MV-4-11 (cell line): ENCODE data around the gene SMPDL3A.
A peak's percentile ranks its signal among the peaks of the same experiment; 100 is the strongest.

Experiments used
- DNase-seq: peaks from one replicate; lab custom pipeline; 2025; lab: John Stamatoyannopoulos, UW

Gene SMPDL3A

GRCh38 chr6:122803171-122803661 lies 14.2 kb downstream of the SMPDL3A start:
- DNase-seq = no peak

- DNase-seq = no peak
These were observed 16.0 kb downstream of the SMPDL3A start for GRCh38 chr6:122804962-122805485.

- DNase-seq = no peak
These were observed 17.2 kb downstream of the SMPDL3A start for GRCh38 chr6:122806291-122806690.

GRCh38 chr6:122808121-122808885 lies 19.2 kb downstream of the SMPDL3A start:
- no peak for DNase-seq

GRCh38 chr6:122809001-122809400 lies 19.9 kb downstream of the SMPDL3A start:
- DNase-seq = no peak

GRCh38 chr6:122809691-122810090 lies 20.6 kb downstream of the SMPDL3A start:
- DNase-seq = no peak

GRCh38 chr6:122810189-122810588 lies 21.1 kb downstream of the SMPDL3A start:
- DNase-seq = no peak

- DNase-seq = no peak
These were observed 28.3 kb downstream of the SMPDL3A start for GRCh38 chr6:122817358-122817757.

GRCh38 chr6:122817766-122818165 lies 28.7 kb downstream of the SMPDL3A start:
- no peak for DNase-seq

- no peak for DNase-seq
These were observed 29.8 kb downstream of the SMPDL3A start for GRCh38 chr6:122818866-122819265.

GRCh38 chr6:122821095-122821494 lies 32.0 kb downstream of the SMPDL3A start:
- DNase-seq = no peak

- no peak for DNase-seq
These were observed 36.1 kb downstream of the SMPDL3A start for GRCh38 chr6:122825163-122825562.

- no peak for DNase-seq
These were observed 40.4 kb downstream of the SMPDL3A start for GRCh38 chr6:122829456-122829855.

- no peak for DNase-seq
These were observed 42.5 kb downstream of the SMPDL3A start for GRCh38 chr6:122831511-122831910.

GRCh38 chr6:122832459-122832858 lies 43.4 kb downstream of the SMPDL3A start:
- DNase-seq = no peak

GRCh38 chr6:122833021-122833491 lies 44.0 kb downstream of the SMPDL3A start:
- no peak for DNase-seq

- DNase-seq = no peak
These were observed 49.2 kb downstream of the SMPDL3A start for GRCh38 chr6:122838060-122838780.

GRCh38 chr6:122839472-122839871 lies 50.4 kb downstream of the SMPDL3A start:
- DNase-seq = peak; percentile 37

- no peak for DNase-seq
These were observed 50.8 kb downstream of the SMPDL3A start for GRCh38 chr6:122839906-122840305.

- DNase-seq = no peak
These were observed 56.4 kb downstream of the SMPDL3A start for GRCh38 chr6:122845464-122845863.

- DNase-seq = peak; percentile 39
These were observed 57.0 kb downstream of the SMPDL3A start for GRCh38 chr6:122845916-122846612.
